ENCODE results near the gene THAP9.

GRCh38 chr4:82891707-82892466, 8.6 kb upstream of the THAP9 start:
- TF ChIP-seq CTCF (IDR thresholded peaks at IDR 0.05) (no peak), ZFX (IDR thresholded peaks at IDR 0.05; ENCODE audit: borderline replicate concordance) (no peak)
